Ishikawa (cell line): ENCODE measurements around the gene DNER.

Experiments used
- CEBPB ChIP-seq: IDR thresholded peaks from 2 replicates; pipeline ENCODE4 v1.6.1; 2012
- TAF1 ChIP-seq: IDR thresholded peaks from 2 replicates; pipeline ENCODE4 v1.6.1; 2012; ENCODE audit warnings: low read depth, mild to moderate bottlenecking
- TEAD4 ChIP-seq: IDR thresholded peaks from 2 replicates; pipeline ENCODE4 v1.6.1; 2012

GRCh38 chr2:229575569-229576315, 138.6 kb downstream of the DNER start:
- TF ChIP-seq TEAD4: no peak
- TF ChIP-seq CEBPB: no peak
- TF ChIP-seq TAF1: no peak
